Measurements from ENCODE around the gene PCDH9. TPM values are rescaled to one million over a fixed set of nuclear protein-coding genes. Genes with fewer than 3 reads are reported as not detected.

The PCDH9 gene
- total RNA-seq (1 to 10 TPM; 1.4 to 1.7 TPM), polyA plus RNA-seq (under 1 TPM; 0.04 to 0.35 (median 0.07) TPM), total RNA-seq (0.52 to 1.9 (median 1.2) reads per million in 6 experiments)

- Mint-ChIP-seq H3K27me3 (peaks cover 8 to 30% (median 10%) of the 10 kb centered on the region in 5 donors), H3K9me3 (no peaks in the 10 kb centered on the region), H3K36me3 (no peaks in the 10 kb centered on the region), H3K4me3 (no peak within 1 kb of the TSS), H3K4me1 (peaks cover 0 to 24% (median 5%) of the 10 kb centered on the region in 4 donors), H3K27ac (peak within 1 kb of the TSS in 7 of 10 donors; percentile 15 to 91 (median 40))
- POLR2A ChIA-PET: no interaction called here
- ATAC-seq: no peak
- peak in 2 of 10 donors; percentile 10 to 26 for DNase-seq
Measured at GRCh38 chr13:67229481-67230403, at the start of gene PCDH9. Gene PCDH9, minus strand, starts transcription at chr13:67230336. Its CDS starts 1,896 bp downstream, at chr13:67228440.

GRCh38 chr13:67278235-67278634 is 48.1 kb upstream of the PCDH9 start:
- POLR2A ChIA-PET: no interaction called here
- H3K27me3 Mint-ChIP-seq: peaks cover 0 to 13% (median 1%) of the 10 kb centered on the region in 5 donors
- ATAC-seq: no peak
- H3K4me1 Mint-ChIP-seq: no peaks in the 10 kb centered on the region
- no peaks in the 10 kb centered on the region for H3K36me3 Mint-ChIP-seq
- H3K27ac Mint-ChIP-seq: no peak overlapping the region
- H3K4me3 Mint-ChIP-seq: no peak overlapping the region
- peaks cover 0 to 17% (median 0%) of the 10 kb centered on the region in 9 donors for H3K9me3 Mint-ChIP-seq
- DNase-seq: no peak

GRCh38 chr13:67277581-67277980 is 47.4 kb upstream of the PCDH9 start:
- Mint-ChIP-seq H3K27me3 (peaks cover 0 to 13% (median 1%) of the 10 kb centered on the region in 5 donors), H3K9me3 (peaks cover 0 to 17% (median 0%) of the 10 kb centered on the region in 9 donors), H3K27ac (no peak overlapping the region), H3K36me3 (no peaks in the 10 kb centered on the region), H3K4me1 (no peaks in the 10 kb centered on the region), H3K4me3 (no peak overlapping the region)
- ATAC-seq: no peak
- no peak for DNase-seq
- POLR2A ChIA-PET: no interaction called here

GRCh38 chr13:67275351-67275960 is 45.3 kb upstream of the PCDH9 start:
- H3K27ac Mint-ChIP-seq: no peak overlapping the region
- peaks cover 0 to 17% (median 0%) of the 10 kb centered on the region in 9 donors for H3K9me3 Mint-ChIP-seq
- DNase-seq (no peak), ATAC-seq (no peak)
- peaks cover 0 to 13% (median 1%) of the 10 kb centered on the region in 5 donors for H3K27me3 Mint-ChIP-seq
- no peak overlapping the region for H3K4me3 Mint-ChIP-seq
- no peaks in the 10 kb centered on the region for H3K36me3 Mint-ChIP-seq
- H3K4me1 Mint-ChIP-seq: no peaks in the 10 kb centered on the region
- POLR2A ChIA-PET: no interaction called here

- Mint-ChIP-seq H3K4me1 (no peaks in the 10 kb centered on the region), H3K27me3 (peaks cover 0 to 13% (median 1%) of the 10 kb centered on the region in 5 donors), H3K27ac (no peak overlapping the region), H3K9me3 (peaks cover 0 to 17% (median 0%) of the 10 kb centered on the region in 9 donors), H3K36me3 (no peaks in the 10 kb centered on the region), H3K4me3 (no peak overlapping the region)
- no peak for DNase-seq
- POLR2A ChIA-PET: no interaction called here
- ATAC-seq: no peak
Measured at GRCh38 chr13:67273001-67273400, 42.9 kb upstream of the PCDH9 start.

GRCh38 chr13:67267136-67267535 is 37.0 kb upstream of the PCDH9 start:
- POLR2A ChIA-PET: no interaction called here
- H3K36me3 Mint-ChIP-seq: no peaks in the 10 kb centered on the region
- H3K27me3 Mint-ChIP-seq: peaks cover 0 to 8% (median 1%) of the 10 kb centered on the region in 5 donors
- DNase-seq: no peak
- H3K9me3 Mint-ChIP-seq: peaks cover 0 to 5% (median 0%) of the 10 kb centered on the region in 9 donors
- H3K4me1 Mint-ChIP-seq: no peaks in the 10 kb centered on the region
- H3K4me3 Mint-ChIP-seq: no peak overlapping the region
- no peak for ATAC-seq
- no peak overlapping the region for H3K27ac Mint-ChIP-seq

GRCh38 chr13:67259208-67259607 is 29.1 kb upstream of the PCDH9 start:
- ATAC-seq: no peak
- POLR2A ChIA-PET: no interaction called here
- Mint-ChIP-seq H3K27me3 (peaks cover 0 to 11% (median 3%) of the 10 kb centered on the region in 5 donors), H3K27ac (no peak overlapping the region), H3K36me3 (no peaks in the 10 kb centered on the region), H3K4me1 (no peaks in the 10 kb centered on the region), H3K4me3 (no peak overlapping the region), H3K9me3 (peaks cover 0 to 10% (median 0%) of the 10 kb centered on the region in 9 donors)
- no peak for DNase-seq

GRCh38 chr13:67258482-67258881 is 28.3 kb upstream of the PCDH9 start:
- no peaks in the 10 kb centered on the region for H3K4me1 Mint-ChIP-seq
- no peaks in the 10 kb centered on the region for H3K36me3 Mint-ChIP-seq
- no peak overlapping the region for H3K4me3 Mint-ChIP-seq
- H3K27me3 Mint-ChIP-seq: peaks cover 0 to 9% (median 2%) of the 10 kb centered on the region in 5 donors
- H3K9me3 Mint-ChIP-seq: peaks cover 0 to 10% (median 0%) of the 10 kb centered on the region in 9 donors
- ATAC-seq (no peak), DNase-seq (no peak)
- POLR2A ChIA-PET: no interaction called here
- H3K27ac Mint-ChIP-seq: no peak overlapping the region

GRCh38 chr13:67238861-67239260 is 8.7 kb upstream of the PCDH9 start:
- H3K27me3 Mint-ChIP-seq: peaks cover 0 to 4% (median 0%) of the 10 kb centered on the region in 5 donors
- DNase-seq (no peak), ATAC-seq (no peak)
- no peaks in the 10 kb centered on the region for H3K4me1 Mint-ChIP-seq
- no peak overlapping the region for H3K4me3 Mint-ChIP-seq
- POLR2A ChIA-PET: no interaction called here
- H3K36me3 Mint-ChIP-seq: no peaks in the 10 kb centered on the region
- no peaks in the 10 kb centered on the region for H3K9me3 Mint-ChIP-seq
- no peak overlapping the region for H3K27ac Mint-ChIP-seq

- DNase-seq: peak in 3 of 10 donors; percentile 38 to 51 (median 50)
Measured at GRCh38 chr13:67238277-67238859, 8.2 kb upstream of the PCDH9 start.

GRCh38 chr13:67235265-67235664 is 5.1 kb upstream of the PCDH9 start:
- Mint-ChIP-seq H3K9me3 (no peaks in the 10 kb centered on the region), H3K4me3 (no peak overlapping the region), H3K27me3 (peaks cover 0 to 4% (median 4%) of the 10 kb centered on the region in 5 donors), H3K27ac (peak overlapping the region in 1 of 10 donors; percentile 39), H3K4me1 (peaks cover 0 to 12% (median 5%) of the 10 kb centered on the region in 4 donors), H3K36me3 (no peaks in the 10 kb centered on the region)
- no peak for DNase-seq
- ATAC-seq: no peak
- POLR2A ChIA-PET: no interaction called here

More at GRCh38 chr13:67238277-67238859, 8.2 kb upstream of the PCDH9 start:
- Mint-ChIP-seq H3K9me3 (no peaks in the 10 kb centered on the region), H3K27me3 (peaks cover 0 to 4% (median 0%) of the 10 kb centered on the region in 5 donors), H3K36me3 (no peaks in the 10 kb centered on the region), H3K27ac (no peak overlapping the region), H3K4me1 (no peaks in the 10 kb centered on the region), H3K4me3 (no peak overlapping the region)
- POLR2A ChIA-PET: no interaction called here
- no peak for ATAC-seq

GRCh38 chr13:67232384-67232783 is 2.2 kb upstream of the PCDH9 start:
- POLR2A ChIA-PET: no interaction called here
- Mint-ChIP-seq H3K4me3 (peak overlapping the region in 3 of 10 donors; percentile 2 to 21 (median 5)), H3K9me3 (no peaks in the 10 kb centered on the region), H3K27ac (no peak overlapping the region), H3K27me3 (peaks cover 3 to 15% (median 9%) of the 10 kb centered on the region in 5 donors), H3K4me1 (peaks cover 0 to 12% (median 5%) of the 10 kb centered on the region in 4 donors), H3K36me3 (no peaks in the 10 kb centered on the region)
- no peak for ATAC-seq
- DNase-seq: no peak

Measured in naive thymus-derived CD8-positive, alpha-beta T cell (primary cell).